ENCODE measurements around the gene STPG3.

STPG3 gene

GRCh38 chr9:137217276-137218211, 33.5 kb upstream of the STPG3 start:
- H3K27ac ChIP-seq, result peak overlapping the region; percentile 82
- DNase-seq (ENCODE audit: low spot score), result peak; percentile 96
- CTCF ChIA-PET, result interaction anchor here (0.6 to 3.0 kb wide), 6 partner anchors 9 to 103 kb away, joined by 3 to 13 read pairs (median 5); partner anchors contain the start of gene RNF224
- POLR2A ChIA-PET (ENCODE audit: low non-redundant PET), result interaction anchor here (1.0 kb wide), 1 partner anchor 23 kb away, joined by 3 read pairs; no protein-coding TSS in a partner anchor
- TF ChIP-seq, protein P1, sequence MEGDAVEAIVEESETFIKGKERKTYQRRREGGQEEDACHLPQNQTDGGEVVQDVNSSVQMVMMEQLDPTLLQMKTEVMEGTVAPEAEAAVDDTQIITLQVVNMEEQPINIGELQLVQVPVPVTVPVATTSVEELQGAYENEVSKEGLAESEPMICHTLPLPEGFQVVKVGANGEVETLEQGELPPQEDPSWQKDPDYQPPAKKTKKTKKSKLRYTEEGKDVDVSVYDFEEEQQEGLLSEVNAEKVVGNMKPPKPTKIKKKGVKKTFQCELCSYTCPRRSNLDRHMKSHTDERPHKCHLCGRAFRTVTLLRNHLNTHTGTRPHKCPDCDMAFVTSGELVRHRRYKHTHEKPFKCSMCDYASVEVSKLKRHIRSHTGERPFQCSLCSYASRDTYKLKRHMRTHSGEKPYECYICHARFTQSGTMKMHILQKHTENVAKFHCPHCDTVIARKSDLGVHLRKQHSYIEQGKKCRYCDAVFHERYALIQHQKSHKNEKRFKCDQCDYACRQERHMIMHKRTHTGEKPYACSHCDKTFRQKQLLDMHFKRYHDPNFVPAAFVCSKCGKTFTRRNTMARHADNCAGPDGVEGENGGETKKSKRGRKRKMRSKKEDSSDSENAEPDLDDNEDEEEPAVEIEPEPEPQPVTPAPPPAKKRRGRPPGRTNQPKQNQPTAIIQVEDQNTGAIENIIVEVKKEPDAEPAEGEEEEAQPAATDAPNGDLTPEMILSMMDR (conservative IDR thresholded peaks at IDR 0.05; ENCODE audit: low read depth), result no peak

GRCh38 chr9:137218212-137218753, 32.8 kb upstream of the STPG3 start:
- TF ChIP-seq, protein P1 (conservative IDR thresholded peaks at IDR 0.05; ENCODE audit: low read depth), result no peak
- no peak for DNase-seq (ENCODE audit: low spot score)
- peak overlapping the region; percentile 82 for H3K27ac ChIP-seq
- ChIA-PET POLR2A (ENCODE audit: low non-redundant PET) (no interaction called here), CTCF (interaction anchor here (0.7 to 3.0 kb wide), 3 partner anchors 9 to 42 kb away, joined by 4 to 13 read pairs (median 6); partner anchors contain the start of gene RNF224)

- H3K27ac ChIP-seq, result peak overlapping the region; percentile 82
- POLR2A ChIA-PET (ENCODE audit: low non-redundant PET), result no interaction called here
- TF ChIP-seq, protein P1 (conservative IDR thresholded peaks at IDR 0.05; ENCODE audit: low read depth), result no peak
- no peak for DNase-seq (ENCODE audit: low spot score)
- CTCF ChIA-PET, result interaction anchor here (0.7 to 1.1 kb wide), 3 partner anchors 30 to 104 kb away, joined by 3 to 6 read pairs (median 6); partner anchors contain the start of gene SSNA1
Observed at GRCh38 chr9:137218754-137219271, 32.3 kb upstream of the STPG3 start.

- H3K27ac ChIP-seq, result peak overlapping the region; percentile 82
- no peak for DNase-seq (ENCODE audit: low spot score)
- TF ChIP-seq, protein P1 (conservative IDR thresholded peaks at IDR 0.05; ENCODE audit: low read depth), result no peak
- CTCF ChIA-PET, result interaction anchor here (1.1 kb wide), 1 partner anchor 105 kb away, joined by 3 read pairs; no protein-coding TSS in a partner anchor
- POLR2A ChIA-PET (ENCODE audit: low non-redundant PET), result no interaction called here
Observed at GRCh38 chr9:137219757-137220316, 31.2 kb upstream of the STPG3 start.

DNA sequence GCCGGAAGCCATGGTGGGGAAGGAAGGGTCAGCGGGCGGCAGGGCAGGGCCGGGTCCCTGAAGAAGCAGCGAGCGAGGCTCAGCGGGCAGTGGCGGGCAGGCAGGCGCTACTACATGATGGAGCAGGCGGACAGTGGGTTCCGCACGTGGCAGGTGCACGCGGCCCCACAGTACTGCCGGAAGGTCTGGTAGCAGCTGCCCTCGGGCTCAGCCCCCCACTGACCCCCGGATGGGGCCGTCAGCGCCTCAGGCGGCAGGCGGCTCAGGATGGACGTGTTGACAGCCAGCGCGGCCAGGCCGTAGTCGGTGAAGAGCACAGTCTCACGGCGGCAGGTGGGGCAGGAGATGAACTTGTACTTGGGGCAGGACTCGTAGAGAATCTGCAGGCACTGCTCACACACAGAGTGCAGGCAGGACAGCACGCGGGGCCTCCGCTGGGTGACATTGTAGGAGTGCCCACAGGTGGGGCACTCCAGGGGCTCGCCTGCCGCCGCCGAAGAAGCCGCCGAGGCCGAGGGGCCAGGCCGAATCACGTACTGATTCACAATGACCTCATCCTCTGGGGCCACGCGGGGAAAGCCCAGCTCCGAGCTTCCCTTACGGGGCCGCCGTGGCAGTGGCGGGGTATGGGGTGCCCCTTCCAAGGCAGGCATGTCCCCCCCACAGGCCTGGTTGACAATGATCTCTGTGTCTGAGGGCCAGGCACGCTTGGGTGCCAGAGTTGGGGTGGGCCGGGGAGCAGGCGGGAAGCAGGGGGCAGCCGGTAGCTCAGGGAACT, 30.6 kb upstream of the STPG3 start:
- DNase-seq (ENCODE audit: low spot score), result no peak
- TF ChIP-seq, protein P1 (conservative IDR thresholded peaks at IDR 0.05; ENCODE audit: low read depth), result no peak
- CTCF ChIA-PET, result interaction anchor here (0.7 to 1.1 kb wide), 2 partner anchors 105 to 125 kb away, joined by 3 read pairs; no protein-coding TSS in a partner anchor
- POLR2A ChIA-PET (ENCODE audit: low non-redundant PET), result interaction anchor here (0.6 to 0.7 kb wide), 2 partner anchors 22 to 194 kb away, joined by 3 to 4 read pairs; no protein-coding TSS in a partner anchor
- H3K27ac ChIP-seq, result peak overlapping the region; percentile 82
